ENCODE data around the gene CPED1. TPM values are rescaled to one million over a fixed set of nuclear protein-coding genes. Genes with fewer than 3 reads are reported as not detected.
"Not testable (repeated sequence)": the region's sequence is repeated elsewhere in the genome, so short reads cannot be mapped to it uniquely, and the experiment has no call there.

The CPED1 gene
- total RNA-seq, 1 donor from 2014 or later: 3.9 TPM

DNA sequence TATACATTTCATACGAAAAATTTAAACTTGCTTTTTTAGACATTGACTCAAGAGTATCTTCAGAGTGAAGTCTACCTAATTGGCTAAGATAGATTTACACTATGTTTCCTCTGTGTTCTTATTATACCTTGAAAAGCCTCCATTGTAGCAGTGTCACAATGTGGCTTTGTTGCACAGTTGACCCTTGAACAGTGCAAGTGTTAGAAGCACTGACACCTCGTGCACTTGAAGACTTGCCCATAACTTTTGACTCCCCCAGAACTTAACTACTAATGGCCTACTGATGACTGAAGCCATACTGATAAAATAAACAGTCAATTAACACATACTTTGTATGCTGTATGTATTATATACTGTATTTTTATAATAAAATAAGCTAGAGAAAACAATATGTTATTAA is 84.3 kb downstream of the CPED1 start:
- Mint-ChIP-seq H3K4me3 (ENCODE audit: unreplicated experiment) (no peak overlapping the region), H3K9me3 (ENCODE audit: unreplicated experiment) (no peaks in the 10 kb centered on the region), H3K36me3 (ENCODE audit: unreplicated experiment) (no peaks in the 10 kb centered on the region), H3K27me3 (ENCODE audit: unreplicated experiment) (no peaks in the 10 kb centered on the region), H3K27ac (ENCODE audit: unreplicated experiment) (no peak overlapping the region), H3K4me1 (ENCODE audit: unreplicated experiment) (peaks cover 15% of the 10 kb centered on the region)
- DNase-seq (ENCODE audit: extremely low spot score, unreplicated experiment): no peak
- TF ChIP-seq, protein P1, sequence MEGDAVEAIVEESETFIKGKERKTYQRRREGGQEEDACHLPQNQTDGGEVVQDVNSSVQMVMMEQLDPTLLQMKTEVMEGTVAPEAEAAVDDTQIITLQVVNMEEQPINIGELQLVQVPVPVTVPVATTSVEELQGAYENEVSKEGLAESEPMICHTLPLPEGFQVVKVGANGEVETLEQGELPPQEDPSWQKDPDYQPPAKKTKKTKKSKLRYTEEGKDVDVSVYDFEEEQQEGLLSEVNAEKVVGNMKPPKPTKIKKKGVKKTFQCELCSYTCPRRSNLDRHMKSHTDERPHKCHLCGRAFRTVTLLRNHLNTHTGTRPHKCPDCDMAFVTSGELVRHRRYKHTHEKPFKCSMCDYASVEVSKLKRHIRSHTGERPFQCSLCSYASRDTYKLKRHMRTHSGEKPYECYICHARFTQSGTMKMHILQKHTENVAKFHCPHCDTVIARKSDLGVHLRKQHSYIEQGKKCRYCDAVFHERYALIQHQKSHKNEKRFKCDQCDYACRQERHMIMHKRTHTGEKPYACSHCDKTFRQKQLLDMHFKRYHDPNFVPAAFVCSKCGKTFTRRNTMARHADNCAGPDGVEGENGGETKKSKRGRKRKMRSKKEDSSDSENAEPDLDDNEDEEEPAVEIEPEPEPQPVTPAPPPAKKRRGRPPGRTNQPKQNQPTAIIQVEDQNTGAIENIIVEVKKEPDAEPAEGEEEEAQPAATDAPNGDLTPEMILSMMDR (IDR thresholded peaks at IDR 0.05): no peak

- TF ChIP-seq, protein P1 (IDR thresholded peaks at IDR 0.05): no peak
- no peak overlapping the region for H3K27ac Mint-ChIP-seq (ENCODE audit: unreplicated experiment)
- DNase-seq (ENCODE audit: extremely low spot score, unreplicated experiment): no peak
- H3K36me3 Mint-ChIP-seq (ENCODE audit: unreplicated experiment): no peaks in the 10 kb centered on the region
- no peak overlapping the region for H3K4me3 Mint-ChIP-seq (ENCODE audit: unreplicated experiment)
- H3K4me1 Mint-ChIP-seq (ENCODE audit: unreplicated experiment): peaks cover 15% of the 10 kb centered on the region
- no peaks in the 10 kb centered on the region for H3K27me3 Mint-ChIP-seq (ENCODE audit: unreplicated experiment)
- H3K9me3 Mint-ChIP-seq (ENCODE audit: unreplicated experiment): no peaks in the 10 kb centered on the region
Observed at GRCh38 chr7:121073463-121074099, 85.1 kb downstream of the CPED1 start.

DNA sequence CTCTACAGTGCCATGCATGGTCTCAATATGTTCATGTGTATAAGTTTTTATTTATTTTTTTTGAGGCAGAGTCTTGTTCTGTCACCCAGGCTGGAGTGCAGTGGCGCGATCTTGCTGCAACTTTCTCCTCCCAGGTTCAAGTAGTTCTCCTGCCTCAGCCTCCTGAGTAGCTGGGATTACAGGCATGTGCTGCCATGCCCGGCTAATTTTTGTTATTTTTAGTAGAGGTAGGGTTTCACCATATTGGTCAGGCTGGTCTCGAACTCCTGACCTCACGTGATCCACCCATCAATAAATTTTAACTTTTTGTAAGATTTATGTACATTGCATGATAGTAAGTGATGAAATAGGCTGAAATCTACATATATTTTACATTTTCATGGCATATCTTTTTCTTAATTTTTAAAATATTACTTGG is 86.9 kb downstream of the CPED1 start:
- DNase-seq (ENCODE audit: extremely low spot score, unreplicated experiment); H3K9me3 Mint-ChIP-seq (ENCODE audit: unreplicated experiment); H3K4me1 Mint-ChIP-seq (ENCODE audit: unreplicated experiment); H3K4me3 Mint-ChIP-seq (ENCODE audit: unreplicated experiment); H3K36me3 Mint-ChIP-seq (ENCODE audit: unreplicated experiment); H3K27ac Mint-ChIP-seq (ENCODE audit: unreplicated experiment); H3K27me3 Mint-ChIP-seq (ENCODE audit: unreplicated experiment): not testable (repeated sequence)

- no peak overlapping the region for H3K4me3 Mint-ChIP-seq (ENCODE audit: unreplicated experiment)
- TF ChIP-seq, protein P1 (IDR thresholded peaks at IDR 0.05): no peak
- H3K27ac Mint-ChIP-seq (ENCODE audit: unreplicated experiment): no peak overlapping the region
- peaks cover 6% of the 10 kb centered on the region for H3K4me1 Mint-ChIP-seq (ENCODE audit: unreplicated experiment)
- no peaks in the 10 kb centered on the region for H3K9me3 Mint-ChIP-seq (ENCODE audit: unreplicated experiment)
- DNase-seq (ENCODE audit: extremely low spot score, unreplicated experiment): no peak
- no peaks in the 10 kb centered on the region for H3K36me3 Mint-ChIP-seq (ENCODE audit: unreplicated experiment)
- no peaks in the 10 kb centered on the region for H3K27me3 Mint-ChIP-seq (ENCODE audit: unreplicated experiment)
Observed at GRCh38 chr7:121075952-121076349, 87.4 kb downstream of the CPED1 start.

GRCh38 chr7:121076350-121077164 is 88.0 kb downstream of the CPED1 start:
- TF ChIP-seq, protein P1 (IDR thresholded peaks at IDR 0.05): no peak
- H3K9me3 Mint-ChIP-seq (ENCODE audit: unreplicated experiment): no peaks in the 10 kb centered on the region
- H3K4me3 Mint-ChIP-seq (ENCODE audit: unreplicated experiment): no peak overlapping the region
- H3K4me1 Mint-ChIP-seq (ENCODE audit: unreplicated experiment): peaks cover 8% of the 10 kb centered on the region
- DNase-seq (ENCODE audit: extremely low spot score, unreplicated experiment): no peak
- H3K27me3 Mint-ChIP-seq (ENCODE audit: unreplicated experiment): no peaks in the 10 kb centered on the region
- H3K36me3 Mint-ChIP-seq (ENCODE audit: unreplicated experiment): no peaks in the 10 kb centered on the region
- no peak overlapping the region for H3K27ac Mint-ChIP-seq (ENCODE audit: unreplicated experiment)

All from osteocyte (in vitro differentiated cells).